HT1080 (cell line): ENCODE measurements around the gene TMCC1. TPM values are rescaled to one million over a fixed set of nuclear protein-coding genes. Genes with fewer than 3 reads are reported as not detected.
"Not testable (repeated sequence)": the region's sequence is repeated elsewhere in the genome, so short reads cannot be mapped to it uniquely, and the experiment has no call there.

ENCODE experiments used
- DNase-seq: peaks from one replicate; pipeline ENCODE4 v3.0.0-alpha.2; 2015; ENCODE audit warnings: low read depth
- total RNA-seq: library from RNA; depleted of rRNA; stranded (reverse); fragments of >200 nt; shearing (Covaris generic); gene quantifications from 2 replicates; pipeline ENCODE4 v1.2.3, GENCODE V29; 2014

Gene TMCC1
- total RNA-seq, 1 experiment from 2014 or later: 20.8 TPM

DNA sequence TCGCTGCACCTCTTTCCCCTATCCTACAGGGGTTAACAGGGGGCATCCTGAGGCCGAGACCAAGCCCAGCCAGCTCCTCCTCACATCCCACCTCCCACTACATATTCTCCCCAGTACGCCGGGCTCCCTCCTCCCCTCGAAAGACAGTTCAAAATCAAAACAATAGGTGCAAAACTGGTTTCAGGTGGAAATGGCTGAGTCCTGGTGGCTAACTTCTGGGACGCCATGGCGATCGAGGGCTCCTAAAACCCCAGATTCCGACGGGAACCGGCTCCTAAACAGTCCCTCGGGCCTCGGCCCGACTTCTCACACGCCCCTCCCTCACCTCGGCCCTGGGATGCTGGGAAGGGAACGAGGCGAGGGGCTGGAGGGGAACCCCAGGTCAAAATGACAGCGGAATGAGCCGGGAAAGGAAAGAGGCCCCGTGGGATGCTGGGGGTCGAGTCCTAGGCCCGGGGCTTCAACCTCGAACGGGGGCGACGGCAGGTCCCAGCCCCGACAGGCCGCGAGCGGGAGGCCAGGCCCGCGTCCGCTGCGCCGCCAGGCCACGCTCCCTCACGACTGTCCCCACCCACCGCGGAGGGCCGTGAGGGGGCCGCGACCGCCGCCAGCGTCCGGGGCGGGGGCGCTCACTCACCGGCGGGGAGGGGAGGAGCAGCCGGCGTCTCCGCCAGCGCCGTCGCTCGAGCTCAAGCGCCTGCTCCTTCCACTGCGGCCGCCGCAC lies 492 bp downstream of the TMCC1 start:
- peak; percentile 52 for DNase-seq

DNA sequence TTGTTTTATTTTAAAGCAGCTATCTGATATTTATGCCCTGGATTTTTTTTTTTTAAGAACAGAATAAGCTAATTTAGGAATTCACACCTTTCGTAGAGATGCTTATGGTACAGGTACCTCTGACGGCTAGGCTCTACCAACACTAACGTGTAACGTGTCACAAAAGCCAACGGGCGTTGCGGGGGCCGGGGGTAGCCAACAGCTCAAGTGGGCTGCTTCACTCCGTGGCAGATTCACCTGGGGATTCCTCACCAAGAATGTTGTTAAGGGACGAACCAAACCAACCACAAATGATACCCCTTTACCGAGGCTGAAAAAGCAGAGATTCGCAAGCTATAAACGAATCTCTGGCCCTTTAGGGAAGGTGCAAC lies 1.0 kb downstream of the TMCC1 start:
- DNase-seq: no peak

DNA sequence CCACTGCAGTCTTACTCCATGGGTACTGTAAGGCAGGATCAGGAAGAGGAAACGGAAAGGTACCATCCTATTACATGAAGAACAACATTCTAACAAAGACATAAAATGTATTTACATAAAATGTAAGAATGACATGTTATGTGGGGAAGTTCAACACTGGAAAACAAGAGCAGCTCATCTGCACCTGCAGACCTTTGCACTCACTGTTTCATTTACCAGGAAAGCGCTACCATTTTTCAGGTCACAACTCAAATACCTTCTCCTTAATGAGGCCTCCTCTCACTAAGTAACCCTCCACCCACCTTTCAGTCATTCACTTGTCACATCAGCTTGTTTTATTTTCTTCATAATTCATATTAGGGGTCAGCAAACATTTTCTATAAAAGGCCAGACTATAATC lies 2.6 kb downstream of the TMCC1 start:
- no peak for DNase-seq

DNA sequence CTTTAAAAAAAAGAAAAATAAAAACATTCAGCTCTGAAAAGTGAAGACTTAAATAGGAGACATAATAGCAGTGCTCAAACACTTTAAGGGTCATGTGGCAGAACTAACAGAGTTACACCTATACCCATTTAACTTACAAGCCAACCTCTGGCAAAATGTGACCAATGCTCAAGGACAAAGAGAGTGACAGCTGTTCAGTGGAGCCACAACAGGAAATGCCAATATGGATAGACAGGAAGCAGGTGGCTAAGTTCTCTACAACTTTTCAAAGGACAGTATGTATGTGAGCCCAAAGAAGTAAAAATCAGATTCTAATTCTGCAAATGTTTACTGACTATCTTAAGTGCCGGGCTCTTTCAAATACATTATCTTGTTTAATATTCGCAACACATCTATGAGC lies 3.4 kb downstream of the TMCC1 start:
- peak; percentile 48 for DNase-seq

DNA sequence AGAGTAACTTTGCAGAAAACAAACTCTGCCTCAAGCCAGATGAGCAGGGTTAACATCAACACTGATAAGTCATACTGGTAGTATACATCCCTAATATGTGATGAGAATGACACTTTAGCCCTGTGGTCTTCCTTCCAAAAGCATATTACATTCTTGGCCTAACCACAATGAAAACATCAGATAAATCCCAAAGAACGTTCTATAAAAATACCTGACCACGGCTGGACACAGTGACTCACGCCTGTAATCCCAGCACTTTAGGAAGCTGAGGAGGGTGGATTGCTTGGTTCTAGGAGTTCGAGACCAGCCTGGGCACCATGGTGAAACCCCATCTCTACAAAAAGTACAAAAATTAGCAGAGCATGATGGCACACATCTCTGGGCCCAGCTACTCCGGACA lies 4.7 kb downstream of the TMCC1 start:
- peak; percentile 97 for DNase-seq

DNA sequence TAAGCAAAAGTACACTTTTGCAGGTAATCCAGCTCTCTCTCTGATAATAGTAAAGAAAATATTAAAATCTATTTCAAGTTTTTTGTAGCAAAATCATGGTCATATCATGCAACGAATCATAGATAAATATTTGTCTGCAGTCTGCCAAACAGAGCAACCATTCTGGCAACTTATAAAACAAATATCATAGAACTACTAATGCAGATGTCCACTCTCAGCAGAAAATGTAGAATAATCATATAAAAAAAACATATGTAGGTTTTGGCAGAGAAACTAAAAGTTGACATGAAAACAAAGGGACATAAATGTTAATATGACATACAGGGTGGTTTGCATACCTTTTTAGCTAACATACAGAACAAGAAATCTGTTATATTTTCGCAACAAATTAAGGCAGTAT lies 12.2 kb downstream of the TMCC1 start:
- no peak for DNase-seq

DNA sequence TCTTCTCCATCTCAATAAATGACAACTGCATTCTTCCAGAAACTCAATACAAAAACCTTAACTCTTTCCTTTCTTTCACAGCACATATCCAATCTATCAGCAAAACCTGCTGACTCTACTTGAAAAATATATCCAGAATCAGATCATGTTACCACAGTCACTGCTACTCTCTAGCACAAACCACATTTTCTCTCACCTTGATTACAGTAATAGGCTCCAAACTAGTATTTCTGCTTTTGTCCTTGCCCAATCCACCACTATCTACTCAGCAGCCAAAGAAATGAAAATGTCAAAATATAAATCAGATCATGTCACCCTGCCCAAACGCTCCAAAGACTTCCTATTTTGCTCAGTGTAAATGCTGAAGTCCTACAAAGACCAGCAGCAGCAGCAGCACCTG lies 15.2 kb downstream of the TMCC1 start:
- no peak for DNase-seq

DNA sequence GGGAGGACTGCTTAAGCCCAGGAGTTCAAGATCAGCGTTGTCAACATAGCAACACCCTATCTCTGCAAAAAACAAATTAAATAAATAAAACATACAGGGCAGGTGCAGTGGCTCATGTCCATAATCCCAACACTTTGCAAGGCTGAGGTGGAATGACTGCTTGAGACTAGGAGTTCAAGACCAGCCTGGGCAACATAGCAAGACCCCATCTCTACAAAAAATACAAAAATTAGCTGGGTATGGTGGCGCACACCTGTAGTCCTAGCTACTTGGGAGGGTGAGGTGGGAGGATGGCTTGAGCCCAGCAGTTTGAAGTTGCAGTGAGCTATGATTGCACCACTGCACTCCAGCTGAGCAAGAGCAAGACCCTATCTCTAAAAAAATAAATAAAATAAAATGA lies 19.0 kb downstream of the TMCC1 start:
- DNase-seq: not testable (repeated sequence)

DNA sequence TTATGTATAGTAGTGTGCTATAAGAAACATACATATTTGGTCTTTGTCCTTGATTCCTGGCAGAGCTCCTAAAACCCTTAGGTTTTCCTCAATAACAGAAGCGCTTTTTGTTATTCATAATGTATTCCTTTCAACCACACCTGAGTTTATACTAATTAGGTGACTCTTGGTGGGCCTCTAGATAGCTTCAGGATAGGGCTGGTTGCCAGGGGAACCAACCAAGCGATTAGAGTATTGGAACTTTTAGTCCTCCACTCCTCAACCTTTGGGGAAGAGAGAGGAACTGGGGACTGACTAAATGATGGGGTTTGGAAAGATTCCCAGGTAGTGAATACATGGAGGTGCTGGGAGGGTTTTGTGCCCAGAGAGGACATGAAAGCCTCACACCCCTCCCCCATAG lies 24.6 kb downstream of the TMCC1 start:
- DNase-seq: no peak

DNA sequence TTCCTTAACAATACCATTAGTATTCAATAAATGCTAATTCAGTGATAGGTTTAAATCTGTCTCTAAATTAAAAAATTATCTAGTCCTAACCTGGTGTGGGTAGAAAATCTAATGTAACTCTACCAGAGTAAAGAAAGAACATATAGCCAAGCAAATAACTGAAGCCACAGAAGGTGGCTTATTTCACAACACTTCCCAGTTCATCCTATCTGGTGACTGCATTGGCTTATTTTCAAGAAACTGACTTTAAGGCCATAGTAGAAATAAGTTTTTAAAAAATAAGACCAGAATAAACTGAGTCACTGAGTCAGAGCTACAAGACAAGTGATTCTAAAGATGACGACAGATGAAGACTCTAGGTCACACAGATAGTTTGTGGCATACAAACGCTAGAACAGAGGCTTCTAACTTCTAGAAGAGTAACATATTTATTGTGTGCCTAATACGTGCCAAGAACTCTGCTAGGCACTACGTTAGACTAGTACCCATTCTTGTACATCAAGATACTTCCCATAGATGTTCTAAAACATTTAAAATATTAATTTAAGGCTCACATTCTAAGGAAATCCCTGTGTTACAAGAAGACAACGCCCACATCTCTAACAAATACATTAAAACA lies 25.9 kb downstream of the TMCC1 start:
- no peak for DNase-seq

DNA sequence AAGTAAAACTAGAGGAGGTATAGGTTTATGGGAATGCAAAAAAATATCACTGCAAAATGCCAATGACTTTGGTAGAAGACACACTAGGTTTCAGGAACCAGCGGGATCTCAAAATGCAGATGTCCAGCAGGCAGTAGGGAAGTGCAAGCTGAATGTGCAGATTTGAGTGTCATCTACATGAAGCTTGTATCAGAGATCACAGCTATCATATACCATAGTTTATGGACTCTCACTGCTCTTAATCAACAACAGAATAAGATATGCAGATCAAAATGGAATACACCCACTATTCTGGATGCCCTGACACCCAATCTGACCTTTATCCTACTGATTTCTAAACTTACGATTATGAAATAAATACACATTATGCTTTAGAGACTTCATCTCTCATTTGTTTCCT lies 27.7 kb downstream of the TMCC1 start:
- DNase-seq: no peak

DNA sequence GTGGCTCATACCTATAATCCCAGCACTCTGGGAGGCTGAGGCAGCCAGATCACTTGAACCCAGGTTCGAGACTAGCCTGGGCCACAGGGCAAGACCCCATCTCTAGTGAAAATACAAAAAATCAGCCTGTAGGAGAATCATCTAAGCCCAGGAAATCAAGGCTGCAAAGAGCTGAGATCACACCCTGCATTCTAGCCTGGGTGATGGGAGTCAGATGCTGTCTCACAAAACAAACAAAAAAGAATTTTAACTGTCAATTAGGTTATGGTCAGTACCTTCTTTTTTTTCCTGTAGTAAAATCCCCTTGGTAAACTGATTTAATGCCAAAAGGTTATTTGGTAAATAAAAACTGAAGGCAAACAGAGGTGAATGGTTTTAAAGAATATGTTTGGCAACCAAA lies 29.0 kb downstream of the TMCC1 start:
- DNase-seq: no peak

DNA sequence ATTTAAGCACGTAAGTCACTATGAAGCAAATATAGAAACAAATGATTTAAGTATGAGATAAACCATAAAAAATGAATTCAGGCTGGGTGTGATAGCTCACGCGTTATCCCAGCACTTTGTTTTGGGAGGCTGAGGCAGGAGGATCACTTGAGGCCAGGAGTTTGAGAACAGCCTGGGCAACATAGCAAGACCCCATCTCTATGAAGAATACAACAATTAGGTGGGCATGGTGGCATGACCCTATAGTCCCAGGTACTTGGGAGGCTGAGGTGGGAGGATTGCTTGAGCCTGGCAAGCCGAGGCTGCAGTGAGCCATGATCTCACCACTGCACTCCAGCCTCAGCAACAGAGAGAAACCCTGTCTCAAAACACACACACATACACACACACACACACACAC lies 34.2 kb downstream of the TMCC1 start:
- DNase-seq: no peak

DNA sequence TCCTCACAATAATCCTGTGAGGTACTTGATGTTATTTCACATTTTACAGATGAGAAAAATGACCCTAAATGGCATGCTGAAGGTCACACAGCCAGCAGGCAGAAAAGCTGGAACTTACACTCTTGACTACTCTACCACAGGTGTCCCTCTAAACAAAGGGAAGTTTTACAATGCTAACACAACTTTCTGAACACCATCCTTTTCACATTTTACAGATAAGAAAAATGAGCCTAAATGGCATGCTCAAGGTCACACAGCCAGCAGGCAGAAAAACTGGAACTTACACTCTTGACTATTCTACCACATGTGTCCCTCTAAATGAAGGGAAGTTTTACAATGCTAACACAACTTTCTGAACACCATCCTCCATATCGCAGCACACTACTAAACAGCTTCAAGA lies 35.6 kb downstream of the TMCC1 start:
- no peak for DNase-seq

DNA sequence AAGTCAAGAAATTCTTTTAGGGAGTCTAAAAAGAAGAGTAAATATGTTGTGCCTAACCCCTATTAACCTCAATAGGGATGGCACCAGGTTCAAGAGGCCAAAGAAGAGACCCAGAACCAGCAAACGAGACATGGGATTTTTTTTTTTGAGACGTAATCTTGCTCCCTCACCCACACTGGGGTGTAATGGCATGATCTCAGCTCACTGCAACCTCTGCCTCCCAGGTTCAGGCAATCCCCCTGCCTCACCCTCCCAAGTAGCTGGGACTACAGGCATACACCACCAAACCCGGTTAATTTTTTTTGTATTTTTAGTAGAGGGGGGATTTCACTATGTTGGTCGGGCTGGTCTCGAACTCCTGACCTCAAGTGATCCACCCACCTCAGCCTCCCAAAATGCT lies 36.7 kb downstream of the TMCC1 start:
- DNase-seq: not testable (repeated sequence)

DNA sequence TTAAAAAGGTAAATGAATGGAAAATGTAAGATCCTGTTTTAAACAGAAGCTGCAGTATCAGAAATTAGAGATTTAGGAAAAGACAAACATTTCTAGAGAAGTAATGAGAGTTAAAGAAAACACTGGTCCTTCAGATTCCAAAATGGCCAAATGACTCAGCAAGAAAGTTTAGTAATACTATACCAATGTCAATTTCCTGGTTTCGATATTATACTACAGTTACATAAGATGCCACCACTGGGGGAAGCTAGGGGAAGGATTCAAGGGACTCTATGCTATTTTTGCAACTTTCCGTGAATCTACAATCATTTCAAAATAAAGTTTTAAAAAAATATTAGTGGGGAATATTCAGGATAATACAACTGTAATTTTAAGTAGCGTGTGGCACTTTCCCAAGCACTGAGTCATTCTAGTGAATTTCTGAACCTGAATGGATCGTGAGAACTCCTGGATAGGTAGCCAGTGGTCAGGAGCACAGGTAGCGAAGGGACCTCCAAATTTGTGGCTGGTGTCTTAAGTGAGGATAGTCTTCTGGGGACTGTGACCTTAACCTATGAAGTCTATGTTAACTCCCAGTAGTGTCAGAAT lies 37.6 kb downstream of the TMCC1 start:
- DNase-seq: peak; percentile 68

DNA sequence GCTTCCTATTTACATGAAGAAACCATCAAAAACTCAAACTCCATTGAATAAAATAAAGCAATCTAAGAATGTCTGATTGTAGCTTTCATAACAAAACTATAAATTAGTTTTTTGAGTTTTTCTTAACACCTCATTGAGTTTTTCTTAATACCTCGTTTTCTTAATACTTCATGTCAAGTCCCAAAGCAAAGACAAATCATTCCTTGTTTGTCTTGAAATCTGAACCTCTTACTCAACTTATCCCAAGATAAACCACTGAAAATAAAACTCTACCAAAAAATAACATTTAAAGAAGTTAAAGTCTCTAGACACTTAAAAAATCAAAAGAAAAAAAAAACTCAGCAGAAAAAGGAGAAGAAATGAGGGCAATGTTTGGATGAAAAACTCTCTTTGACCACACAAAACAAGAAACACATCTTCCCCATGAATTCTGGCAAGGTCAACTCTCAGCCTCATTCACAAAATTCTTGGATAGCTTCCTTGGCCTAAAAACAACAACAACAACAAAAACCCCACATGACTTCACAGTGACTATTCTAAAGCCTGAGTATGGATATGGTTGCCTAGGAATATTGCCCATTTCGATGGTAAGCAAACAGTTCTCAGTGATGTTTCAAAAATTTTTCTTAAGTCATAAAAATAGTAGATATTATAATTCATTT lies 38.2 kb downstream of the TMCC1 start:
- DNase-seq: peak; percentile 17

DNA sequence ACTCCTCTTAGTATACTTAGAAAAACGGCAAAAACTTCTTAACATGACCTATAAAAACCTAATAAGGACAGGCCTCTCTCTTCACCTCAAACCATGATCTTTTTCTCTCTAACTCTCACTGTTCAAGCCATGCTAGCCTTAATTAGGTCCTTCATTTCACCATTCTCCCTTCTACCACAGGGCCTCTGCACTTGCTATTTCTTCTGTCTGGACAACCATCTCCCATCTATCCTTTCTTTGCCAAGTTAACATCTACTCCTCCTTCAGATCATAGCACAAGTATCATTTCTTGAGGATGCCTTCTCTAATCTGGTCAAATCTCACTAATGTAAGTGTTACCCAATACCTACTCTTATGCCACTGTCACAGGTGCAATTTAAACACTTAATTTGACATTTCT lies 39.1 kb downstream of the TMCC1 start:
- DNase-seq: no peak

DNA sequence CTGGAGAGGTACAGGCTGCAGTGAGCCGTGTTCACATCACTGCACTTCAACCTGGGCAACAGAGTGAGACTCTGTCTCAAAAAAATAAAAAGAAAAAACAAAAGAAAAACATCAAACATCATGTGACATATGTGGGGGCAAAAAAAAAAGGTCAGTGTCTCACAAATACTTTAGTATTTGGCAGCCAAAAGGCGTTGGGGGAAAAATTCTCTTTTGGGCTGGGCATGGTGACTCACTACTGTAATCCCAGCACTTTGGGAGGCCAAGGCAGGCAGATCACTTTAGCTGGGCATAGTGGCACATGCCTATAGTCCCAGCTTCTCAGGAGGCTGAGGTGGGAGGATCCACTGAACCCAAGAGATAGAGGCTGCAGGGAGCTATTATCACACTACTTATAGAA lies 47.6 kb downstream of the TMCC1 start:
- DNase-seq: peak; percentile 54

DNA sequence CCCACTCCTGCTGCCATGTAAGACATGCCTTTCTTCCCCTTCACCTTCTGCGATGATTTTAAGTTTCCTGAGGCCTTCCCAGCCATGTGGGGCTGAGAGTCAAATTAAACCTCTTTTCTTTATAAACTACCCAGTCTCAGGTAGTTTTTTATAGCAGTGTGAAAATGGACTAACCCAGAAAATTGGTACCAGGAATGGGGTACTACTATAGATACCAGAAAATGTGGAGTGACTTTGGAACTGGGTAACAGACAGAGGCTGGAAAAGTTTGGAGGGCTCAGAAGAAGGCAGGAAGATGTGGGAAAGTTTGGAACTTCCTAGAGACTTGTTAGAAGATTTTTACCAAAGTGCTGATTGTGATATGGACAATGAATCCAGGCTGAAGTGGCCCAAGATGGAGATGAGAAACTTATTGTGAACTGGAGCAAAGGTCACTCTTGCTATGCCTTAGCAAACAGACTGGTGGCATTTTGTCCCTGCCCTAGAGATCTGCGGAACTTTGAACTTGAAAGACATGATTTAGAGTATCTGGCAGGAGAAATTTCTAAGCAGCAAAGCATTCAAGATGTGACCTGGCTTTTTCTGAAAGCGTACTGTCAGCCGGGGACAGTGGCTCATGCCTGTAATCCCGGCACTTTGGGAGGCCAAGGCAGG lies 52.7 kb downstream of the TMCC1 start:
- no peak for DNase-seq

DNA sequence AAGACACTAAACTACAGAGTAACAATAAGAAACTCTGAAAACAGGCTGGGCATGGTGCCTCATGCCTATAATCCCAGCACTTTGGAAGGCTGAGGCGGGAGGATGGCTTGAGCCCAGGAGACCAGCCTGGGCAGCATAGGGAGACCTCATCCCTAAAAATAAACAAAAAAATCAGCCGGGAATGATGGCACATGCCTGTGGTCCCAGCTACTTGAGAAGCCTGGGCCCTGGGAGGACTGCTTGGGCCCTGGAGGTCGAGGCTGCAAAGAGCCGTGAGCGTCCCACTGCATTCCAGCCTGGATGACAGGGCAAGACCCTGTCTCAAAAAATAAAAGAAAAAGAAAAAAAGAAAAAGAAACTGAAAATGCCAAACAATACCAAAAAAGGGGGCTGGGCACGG lies 55.4 kb downstream of the TMCC1 start:
- no peak for DNase-seq

DNA sequence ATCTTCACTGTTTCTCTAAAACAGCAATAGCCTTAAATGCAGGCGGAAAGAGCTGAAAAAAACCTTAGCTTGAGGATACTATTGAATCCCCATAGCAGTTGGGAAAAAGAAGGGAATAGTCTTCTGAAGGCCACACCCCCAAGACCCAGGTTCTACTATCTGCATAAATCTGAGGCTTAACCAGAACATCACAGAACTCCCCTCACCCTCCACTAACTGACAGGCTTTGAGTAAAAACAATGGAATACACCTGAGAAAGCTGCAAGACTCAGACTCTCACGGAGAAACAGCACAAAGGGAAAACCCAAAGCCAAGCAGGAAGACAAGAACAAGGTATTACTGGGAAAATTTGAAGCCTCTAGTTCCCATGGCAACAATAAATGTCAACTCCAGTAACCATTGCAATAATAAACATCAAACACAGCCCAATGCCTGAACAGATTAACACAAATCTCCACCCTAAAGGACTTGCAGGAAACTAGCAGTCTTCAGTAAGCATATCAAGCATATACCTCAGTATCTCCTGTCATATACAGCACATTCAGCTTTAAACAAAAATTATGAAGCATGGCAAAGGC lies 56.4 kb downstream of the TMCC1 start:
- DNase-seq: peak; percentile 31
